GM18861 (cell line): ENCODE measurements around the gene NIBAN1.

Experiments
- ATAC-seq: cut with Tn5 transposase; IDR thresholded peaks from one replicate; pipeline ENCODE4 v1.9.1; 2021; ENCODE audit not compliant: unreplicated experiment

Gene NIBAN1

GRCh38 chr1:184945678-184946412 lies 28.5 kb downstream of the NIBAN1 start:
- no peak for ATAC-seq

GRCh38 chr1:184945029-184945428 lies 29.3 kb downstream of the NIBAN1 start:
- peak; percentile 53 for ATAC-seq

- no peak for ATAC-seq
These were observed 30.3 kb downstream of the NIBAN1 start for GRCh38 chr1:184943998-184944397.

- ATAC-seq: peak; percentile 65
These were observed 32.6 kb downstream of the NIBAN1 start for GRCh38 chr1:184941735-184942134.

GRCh38 chr1:184941410-184941733 lies 32.9 kb downstream of the NIBAN1 start:
- ATAC-seq: no peak

GRCh38 chr1:184940694-184941409 lies 33.5 kb downstream of the NIBAN1 start:
- ATAC-seq: no peak

- ATAC-seq: no peak
These were observed 34.1 kb downstream of the NIBAN1 start for GRCh38 chr1:184940226-184940625.

- ATAC-seq: no peak
These were observed 36.6 kb downstream of the NIBAN1 start for GRCh38 chr1:184937729-184938128.

- no peak for ATAC-seq
These were observed 38.1 kb downstream of the NIBAN1 start for GRCh38 chr1:184935920-184936798.

- ATAC-seq: no peak
These were observed 40.4 kb downstream of the NIBAN1 start for GRCh38 chr1:184933944-184934343.

- ATAC-seq: no peak
These were observed 42.0 kb downstream of the NIBAN1 start for GRCh38 chr1:184932319-184932718.

- ATAC-seq: no peak
These were observed 42.7 kb downstream of the NIBAN1 start for GRCh38 chr1:184931566-184931965.

- no peak for ATAC-seq
These were observed 43.7 kb downstream of the NIBAN1 start for GRCh38 chr1:184930645-184931044.

- no peak for ATAC-seq
These were observed 44.1 kb downstream of the NIBAN1 start for GRCh38 chr1:184930232-184930631.

GRCh38 chr1:184929711-184930202 lies 44.6 kb downstream of the NIBAN1 start:
- ATAC-seq: no peak

- ATAC-seq: no peak
These were observed 45.9 kb downstream of the NIBAN1 start for GRCh38 chr1:184928394-184928793.
